A549 (cell line): ENCODE results near the gene KCNJ14.

Experiments used
- CBX2 ChIP-seq: fragments of 200-600 bp; sonication (generic); IDR thresholded peaks from 2 replicates; pipeline ENCODE4 v1.6.1; 2016; ENCODE audit warnings: low read depth, mild to moderate bottlenecking, borderline replicate concordance
- MAFK ChIP-seq: fragments of 450-650 bp; IDR thresholded peaks from 2 replicates; pipeline ENCODE4 v1.6.1; 2014; ENCODE audit not compliant: partially characterized antibody
- TF ChIP-seq, protein P1 (sequence below): fragments of 150-350 bp; IDR thresholded peaks from 2 replicates; pipeline ENCODE4 v1.6.1; 2014; ENCODE audit warnings: low read depth, mild to moderate bottlenecking, low read length

DNA sequence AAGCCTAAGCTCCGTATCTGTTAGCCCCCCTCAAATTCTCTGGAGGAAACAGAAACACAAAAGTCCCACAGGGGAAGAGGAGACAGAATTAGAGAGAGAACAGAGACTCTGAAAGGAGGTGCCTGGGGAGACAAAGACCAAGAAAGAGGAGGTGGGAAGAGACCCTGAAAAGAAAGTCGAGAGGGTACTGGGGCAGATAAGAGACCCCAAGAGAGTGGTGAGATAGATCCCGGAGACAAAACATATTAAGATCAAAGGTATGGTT, 10.5 kb upstream of the KCNJ14 start:
- TF ChIP-seq MAFK (no peak), CBX2 (no peak)
- TF ChIP-seq, protein P1, sequence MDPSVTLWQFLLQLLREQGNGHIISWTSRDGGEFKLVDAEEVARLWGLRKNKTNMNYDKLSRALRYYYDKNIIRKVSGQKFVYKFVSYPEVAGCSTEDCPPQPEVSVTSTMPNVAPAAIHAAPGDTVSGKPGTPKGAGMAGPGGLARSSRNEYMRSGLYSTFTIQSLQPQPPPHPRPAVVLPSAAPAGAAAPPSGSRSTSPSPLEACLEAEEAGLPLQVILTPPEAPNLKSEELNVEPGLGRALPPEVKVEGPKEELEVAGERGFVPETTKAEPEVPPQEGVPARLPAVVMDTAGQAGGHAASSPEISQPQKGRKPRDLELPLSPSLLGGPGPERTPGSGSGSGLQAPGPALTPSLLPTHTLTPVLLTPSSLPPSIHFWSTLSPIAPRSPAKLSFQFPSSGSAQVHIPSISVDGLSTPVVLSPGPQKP: no peak
